Activated CD4-positive, alpha-beta T cell treated with anti-CD3 and anti-CD28 coated beads, Interleukin-2, Interleukin-4, amounts not matched to agents 100 ng/mL and 50 ng/mL, durations not matched to agents 16 hours and 8 hours (primary cell): ENCODE measurements around the gene ZNF25.
"Not testable (repeated sequence)": the region's sequence is repeated elsewhere in the genome, so short reads cannot be mapped to it uniquely, and the experiment has no call there.

Experiments
- DNase-seq: peaks from one replicate; pipeline ENCODE4 v3.0.0-alpha.2; 2020; ENCODE audit warnings: low spot score

ZNF25 gene

GRCh38 chr10:37947526-37947925 is 28.9 kb downstream of the ZNF25 start:
- no peak for DNase-seq

DNA sequence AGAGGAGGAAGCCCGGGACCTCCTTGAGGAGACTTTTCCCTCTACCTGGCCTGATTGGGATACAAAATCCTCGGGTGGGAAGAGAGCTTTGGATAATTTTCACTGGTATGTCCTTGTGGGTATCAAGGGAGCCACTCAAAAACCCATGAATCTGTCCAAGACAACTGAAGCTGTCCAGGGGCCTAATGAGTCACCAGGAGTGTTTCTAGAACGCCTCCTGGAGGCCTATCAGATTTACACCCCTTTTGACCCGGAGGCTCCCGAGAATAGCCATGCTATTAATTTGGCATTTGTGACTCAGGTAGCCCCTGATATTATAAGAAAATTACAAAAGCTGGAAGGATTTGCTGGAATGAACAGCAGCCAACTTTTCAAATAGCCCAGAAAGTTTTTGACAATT is 38.6 kb downstream of the ZNF25 start:
- no peak for DNase-seq

DNA sequence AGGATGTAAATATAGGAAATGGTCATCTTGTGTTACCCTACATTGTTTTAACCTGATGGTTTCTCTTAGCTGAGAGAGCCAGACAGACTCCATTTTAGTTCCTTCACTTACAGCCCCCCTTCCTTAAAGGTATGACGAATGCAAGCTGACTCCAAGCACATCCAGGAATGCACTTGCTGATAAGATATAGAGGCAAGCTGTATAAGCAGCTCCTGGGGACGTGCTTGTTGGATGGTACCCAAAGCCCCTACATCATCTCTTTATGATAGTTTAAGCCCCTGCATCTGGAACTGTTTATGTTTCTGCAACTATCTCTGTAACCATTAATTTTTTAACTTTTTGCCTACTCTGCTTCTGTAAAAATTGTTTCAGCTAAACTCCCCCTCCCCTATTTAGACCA is 41.7 kb downstream of the ZNF25 start:
- no peak for DNase-seq

- DNase-seq, result no peak
Measured at GRCh38 chr10:37930423-37930822, 46.0 kb downstream of the ZNF25 start.

DNA sequence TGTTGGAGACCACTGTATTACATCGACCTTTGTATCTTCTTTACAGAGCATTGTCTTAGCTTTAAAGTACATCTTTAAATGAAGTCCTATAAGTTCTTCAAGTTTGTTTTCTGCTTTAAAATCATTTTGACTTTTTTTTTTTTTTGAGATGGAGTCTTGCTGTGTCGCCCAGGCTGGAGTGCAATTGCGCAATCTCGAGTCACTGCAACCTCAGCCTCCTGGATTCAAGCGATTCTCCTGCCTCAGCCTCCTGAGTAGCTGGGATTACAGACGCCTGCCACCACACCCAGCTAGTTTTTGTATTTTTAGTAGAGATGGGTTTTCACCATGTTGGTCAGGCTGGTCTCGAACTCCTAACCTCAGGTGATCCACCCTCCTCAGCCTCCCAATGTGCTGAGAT is 68.3 kb downstream of the ZNF25 start:
- not testable (repeated sequence) for DNase-seq

- DNase-seq, result no peak
Measured at GRCh38 chr10:37906382-37906781, 70.1 kb downstream of the ZNF25 start.
